Measurements from ENCODE around the gene TTLL1. TPM values are rescaled to one million over a fixed set of nuclear protein-coding genes. Genes with fewer than 3 reads are reported as not detected.

Gene TTLL1
- total RNA-seq, 1 experiment from 2014 or later: 4.1 TPM

- no peaks in the 10 kb centered on the region for H3K9me3 Mint-ChIP-seq (ENCODE audit: unreplicated experiment)
- BruUV-seq (replicated peaks): no TSS peak
- H3K27ac Mint-ChIP-seq (ENCODE audit: unreplicated experiment): no peak overlapping the region
- H3K36me3 ChIP-seq (ENCODE audit: control insufficient read depth, insufficient read depth, low read length): no peaks in the 10 kb centered on the region
- no peaks in the 10 kb centered on the region for H3K4me1 ChIP-seq
- no peaks in the 10 kb centered on the region for H3K4me1 Mint-ChIP-seq (ENCODE audit: low read depth, unreplicated experiment)
- CTCF ChIA-PET: no interaction called here
- TF ChIP-seq CTCF (IDR thresholded peaks at IDR 0.05; ENCODE audit: insufficient read depth in 1 of 2, low read depth in 1 of 2, low read length in 1 of 2, severe bottlenecking in 1 of 2, unreplicated experiment in 1 of 2): no peak
- no peak overlapping the region for H3K4me3 Mint-ChIP-seq (ENCODE audit: unreplicated experiment)
- H3K9me3 ChIP-seq: no peaks in the 10 kb centered on the region
- H3K4me3 ChIP-seq (ENCODE audit: low read depth, low read length): no peak overlapping the region
- DNase-seq: no peak
- no peaks in the 10 kb centered on the region for H3K27me3 ChIP-seq (replicated peaks; ENCODE audit: control insufficient read depth, insufficient read depth, low read length)
- POLR2A ChIA-PET: no interaction called here
- intact Hi-C loops (cut with micrococcal nuclease; ENCODE audit: unreplicated experiment): no loop called here
- H3K36me3 Mint-ChIP-seq (ENCODE audit: insufficient read depth, unreplicated experiment): no peaks in the 10 kb centered on the region
- H3K27me3 Mint-ChIP-seq (ENCODE audit: insufficient read depth, unreplicated experiment): no peaks in the 10 kb centered on the region
Measured at GRCh38 chr22:43036282-43036829, 52.8 kb downstream of the TTLL1 start.

GRCh38 chr22:43035250-43035649, 53.9 kb downstream of the TTLL1 start:
- BruUV-seq (replicated peaks): no TSS peak
- H3K4me1 Mint-ChIP-seq (ENCODE audit: low read depth, unreplicated experiment): no peaks in the 10 kb centered on the region
- H3K36me3 ChIP-seq (ENCODE audit: control insufficient read depth, insufficient read depth, low read length): no peaks in the 10 kb centered on the region
- ChIA-PET POLR2A (no interaction called here), CTCF (no interaction called here)
- no peaks in the 10 kb centered on the region for H3K4me1 ChIP-seq
- no peak for TF ChIP-seq CTCF (IDR thresholded peaks at IDR 0.05; ENCODE audit: insufficient read depth in 1 of 2, low read depth in 1 of 2, low read length in 1 of 2, severe bottlenecking in 1 of 2, unreplicated experiment in 1 of 2)
- peak overlapping the region; percentile 21 for H3K27ac Mint-ChIP-seq (ENCODE audit: unreplicated experiment)
- H3K4me3 ChIP-seq (ENCODE audit: low read depth, low read length): no peak overlapping the region
- H3K27me3 Mint-ChIP-seq (ENCODE audit: insufficient read depth, unreplicated experiment): no peaks in the 10 kb centered on the region
- intact Hi-C loops (cut with micrococcal nuclease; ENCODE audit: unreplicated experiment): no loop called here
- no peak for DNase-seq
- no peaks in the 10 kb centered on the region for H3K36me3 Mint-ChIP-seq (ENCODE audit: insufficient read depth, unreplicated experiment)
- H3K9me3 ChIP-seq: no peaks in the 10 kb centered on the region
- H3K4me3 Mint-ChIP-seq (ENCODE audit: unreplicated experiment): no peak overlapping the region
- no peaks in the 10 kb centered on the region for H3K27me3 ChIP-seq (replicated peaks; ENCODE audit: control insufficient read depth, insufficient read depth, low read length)
- H3K9me3 Mint-ChIP-seq (ENCODE audit: unreplicated experiment): no peaks in the 10 kb centered on the region

GRCh38 chr22:43031617-43032016, 57.6 kb downstream of the TTLL1 start:
- H3K27me3 ChIP-seq (replicated peaks; ENCODE audit: control insufficient read depth, insufficient read depth, low read length): no peaks in the 10 kb centered on the region
- H3K36me3 ChIP-seq (ENCODE audit: control insufficient read depth, insufficient read depth, low read length): no peaks in the 10 kb centered on the region
- DNase-seq: no peak
- Mint-ChIP-seq H3K4me3 (ENCODE audit: unreplicated experiment) (no peak overlapping the region), H3K27me3 (ENCODE audit: insufficient read depth, unreplicated experiment) (no peaks in the 10 kb centered on the region), H3K27ac (ENCODE audit: unreplicated experiment) (no peak overlapping the region), H3K9me3 (ENCODE audit: unreplicated experiment) (no peaks in the 10 kb centered on the region), H3K36me3 (ENCODE audit: insufficient read depth, unreplicated experiment) (no peaks in the 10 kb centered on the region), H3K4me1 (ENCODE audit: low read depth, unreplicated experiment) (no peaks in the 10 kb centered on the region)
- H3K4me3 ChIP-seq (ENCODE audit: low read depth, low read length): no peak overlapping the region
- H3K9me3 ChIP-seq: no peaks in the 10 kb centered on the region
- ChIA-PET CTCF (no interaction called here), POLR2A (no interaction called here)
- BruUV-seq (replicated peaks): no TSS peak
- no peak for TF ChIP-seq CTCF (IDR thresholded peaks at IDR 0.05; ENCODE audit: insufficient read depth in 1 of 2, low read depth in 1 of 2, low read length in 1 of 2, severe bottlenecking in 1 of 2, unreplicated experiment in 1 of 2)
- H3K4me1 ChIP-seq: no peaks in the 10 kb centered on the region
- intact Hi-C loops (cut with micrococcal nuclease; ENCODE audit: unreplicated experiment): no loop called here

Data from Caco-2 (cell line).